ENCODE results near the gene NEGR1.

The NEGR1 gene

DNA sequence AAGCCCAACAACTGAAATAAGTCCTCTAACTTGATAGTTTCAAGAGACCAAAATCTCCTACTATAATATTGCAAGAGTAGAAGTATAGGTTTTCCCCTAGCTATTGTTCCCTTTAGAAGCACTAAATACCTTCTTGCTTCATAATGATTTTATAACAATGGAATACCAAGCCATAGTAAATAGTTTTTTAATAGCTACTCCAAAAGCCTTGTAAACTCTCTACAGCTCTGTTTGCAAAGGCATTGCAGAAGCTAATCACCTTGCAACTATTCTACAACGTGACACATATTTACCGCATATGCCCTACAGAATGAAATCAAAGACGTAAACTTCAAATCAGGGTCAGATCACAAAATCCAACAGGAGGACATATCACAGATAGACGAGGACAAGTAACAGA, 750.0 kb downstream of the NEGR1 start:
- in situ Hi-C loops (cut with HindIII; ENCODE audit: low sequenced_read_pairs) = no loop called here
- H3K4me3 ChIP-seq (ENCODE audit: low read depth, low read length) = no peak overlapping the region
- no peak for DNase-seq (ENCODE audit: low read depth)
- TF ChIP-seq, protein P1, sequence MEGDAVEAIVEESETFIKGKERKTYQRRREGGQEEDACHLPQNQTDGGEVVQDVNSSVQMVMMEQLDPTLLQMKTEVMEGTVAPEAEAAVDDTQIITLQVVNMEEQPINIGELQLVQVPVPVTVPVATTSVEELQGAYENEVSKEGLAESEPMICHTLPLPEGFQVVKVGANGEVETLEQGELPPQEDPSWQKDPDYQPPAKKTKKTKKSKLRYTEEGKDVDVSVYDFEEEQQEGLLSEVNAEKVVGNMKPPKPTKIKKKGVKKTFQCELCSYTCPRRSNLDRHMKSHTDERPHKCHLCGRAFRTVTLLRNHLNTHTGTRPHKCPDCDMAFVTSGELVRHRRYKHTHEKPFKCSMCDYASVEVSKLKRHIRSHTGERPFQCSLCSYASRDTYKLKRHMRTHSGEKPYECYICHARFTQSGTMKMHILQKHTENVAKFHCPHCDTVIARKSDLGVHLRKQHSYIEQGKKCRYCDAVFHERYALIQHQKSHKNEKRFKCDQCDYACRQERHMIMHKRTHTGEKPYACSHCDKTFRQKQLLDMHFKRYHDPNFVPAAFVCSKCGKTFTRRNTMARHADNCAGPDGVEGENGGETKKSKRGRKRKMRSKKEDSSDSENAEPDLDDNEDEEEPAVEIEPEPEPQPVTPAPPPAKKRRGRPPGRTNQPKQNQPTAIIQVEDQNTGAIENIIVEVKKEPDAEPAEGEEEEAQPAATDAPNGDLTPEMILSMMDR (IDR thresholded peaks at IDR 0.05; ENCODE audit: low read depth, low read length, missing control alignments) = no peak

DNA sequence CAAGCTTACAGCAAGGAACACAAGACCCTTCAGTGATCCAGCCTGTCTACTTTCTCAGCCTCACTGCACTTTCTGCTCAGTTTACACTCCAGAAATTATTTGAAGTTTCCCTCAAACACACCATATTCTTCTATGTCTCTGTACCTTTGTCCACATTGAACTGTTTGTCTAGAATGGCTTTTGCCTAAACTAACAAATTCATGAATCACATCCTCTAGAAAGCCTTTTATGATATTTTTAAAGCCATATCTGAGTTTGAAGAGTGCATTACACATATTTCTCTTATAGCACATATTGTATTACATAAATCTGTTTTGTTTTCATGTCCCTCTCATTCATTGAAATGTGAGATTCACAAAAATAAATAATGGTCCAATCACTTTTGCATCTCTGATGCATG, 755.5 kb downstream of the NEGR1 start:
- in situ Hi-C loops (cut with HindIII; ENCODE audit: low sequenced_read_pairs) = no loop called here
- no peak for DNase-seq (ENCODE audit: low read depth)
- no peak overlapping the region for H3K4me3 ChIP-seq (ENCODE audit: low read depth, low read length)
- TF ChIP-seq, protein P1 (IDR thresholded peaks at IDR 0.05; ENCODE audit: low read depth, low read length, missing control alignments) = no peak

DNA sequence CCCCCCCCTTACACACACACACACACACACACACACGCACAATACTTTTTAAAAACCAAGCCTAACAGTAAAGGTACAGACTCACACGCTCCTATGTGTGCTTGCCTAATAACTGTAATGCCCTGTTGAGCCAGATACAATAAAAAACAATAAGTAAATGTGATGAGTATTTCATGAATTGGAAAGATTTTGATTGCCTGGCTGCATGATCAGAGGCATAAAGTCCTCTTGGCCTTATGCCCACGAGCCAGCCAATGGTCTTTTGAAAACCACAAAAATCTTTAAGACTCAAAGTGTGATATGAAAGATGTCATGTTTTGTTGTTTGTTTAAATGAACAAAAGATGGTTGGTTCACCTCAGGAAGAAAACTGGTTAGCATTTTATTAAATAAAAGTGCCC, 759.6 kb downstream of the NEGR1 start:
- in situ Hi-C loops (cut with HindIII; ENCODE audit: low sequenced_read_pairs) = no loop called here
- TF ChIP-seq, protein P1 (IDR thresholded peaks at IDR 0.05; ENCODE audit: low read depth, low read length, missing control alignments) = no peak
- DNase-seq (ENCODE audit: low read depth) = no peak
- no peak overlapping the region for H3K4me3 ChIP-seq (ENCODE audit: low read depth, low read length)

GRCh38 chr1:71521655-71522264, 760.6 kb downstream of the NEGR1 start:
- no peak overlapping the region for H3K4me3 ChIP-seq (ENCODE audit: low read depth, low read length)
- DNase-seq (ENCODE audit: low read depth) = peak; percentile 27
- TF ChIP-seq, protein P1 (IDR thresholded peaks at IDR 0.05; ENCODE audit: low read depth, low read length, missing control alignments) = peak; percentile 84
- in situ Hi-C loops (cut with HindIII; ENCODE audit: low sequenced_read_pairs) = no loop called here

- no peak for DNase-seq (ENCODE audit: low read depth)
- TF ChIP-seq, protein P1 (IDR thresholded peaks at IDR 0.05; ENCODE audit: low read depth, low read length, missing control alignments) = no peak
- H3K4me3 ChIP-seq (ENCODE audit: low read depth, low read length) = no peak overlapping the region
- in situ Hi-C loops (cut with HindIII; ENCODE audit: low sequenced_read_pairs) = no loop called here
Observed at GRCh38 chr1:71511505-71511904, 770.8 kb downstream of the NEGR1 start.

DNA sequence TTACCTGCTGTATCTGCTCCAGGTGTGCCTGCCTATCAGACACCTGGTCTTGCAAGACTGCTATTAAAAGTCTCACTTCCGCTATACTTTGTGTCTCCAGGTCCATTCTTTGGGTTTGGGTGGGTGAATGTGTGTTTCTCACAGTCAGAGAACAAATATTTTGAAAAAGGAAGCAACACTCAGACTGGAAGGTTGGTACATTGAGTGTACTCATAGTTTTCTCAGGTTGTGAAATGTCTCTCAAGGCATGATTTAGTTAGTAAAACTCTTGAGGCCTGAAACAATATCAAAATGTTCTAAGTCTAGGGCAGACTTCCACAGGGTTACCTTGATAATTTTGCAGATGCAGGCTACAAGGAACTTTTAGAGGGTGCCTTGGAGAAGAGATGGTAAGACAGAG, 771.6 kb downstream of the NEGR1 start:
- in situ Hi-C loops (cut with HindIII; ENCODE audit: low sequenced_read_pairs) = no loop called here
- DNase-seq (ENCODE audit: low read depth) = no peak
- no peak overlapping the region for H3K4me3 ChIP-seq (ENCODE audit: low read depth, low read length)
- TF ChIP-seq, protein P1 (IDR thresholded peaks at IDR 0.05; ENCODE audit: low read depth, low read length, missing control alignments) = no peak
